Neuronal stem cell (in vitro differentiated cells): Measurements from ENCODE around the gene SLC41A1.

Experiments used
- DNase-seq: peaks from one replicate; pipeline ENCODE4 v3.0.0-alpha.2; 2013; ENCODE audit warnings: low spot score
- H2AFZ ChIP-seq: one replicate; pipeline ENCODE4 v1.6.1; 2013; ENCODE audit warnings: mild to moderate bottlenecking, low read length, inconsistent platforms
- H2AK5ac ChIP-seq: 2 replicates; pipeline ENCODE4 v1.6.1; 2013; ENCODE audit warnings: low read depth, mild to moderate bottlenecking, inconsistent platforms, low read length, moderate library complexity, mixed read lengths
- H2BK120ac ChIP-seq: 2 replicates; pipeline ENCODE4 v1.6.1; 2013; ENCODE audit warnings: low read depth, mild to moderate bottlenecking, inconsistent platforms, low read length, moderate library complexity, mixed read lengths
- H2BK12ac ChIP-seq: one replicate; pipeline ENCODE4 v1.6.1; 2013; ENCODE audit warnings: low read length, inconsistent platforms
- H2BK15ac ChIP-seq: 2 replicates; pipeline ENCODE4 v1.6.1; 2013; ENCODE audit warnings: mild to moderate bottlenecking, low read length, inconsistent platforms, mixed read lengths
- H2BK5ac ChIP-seq: one replicate; pipeline ENCODE4 v1.6.1; 2013; ENCODE audit warnings: inconsistent platforms, mild to moderate bottlenecking, low read length, moderate library complexity
- H3K14ac ChIP-seq: one replicate; pipeline ENCODE4 v1.6.1; 2013; ENCODE audit warnings: low read length, inconsistent platforms
- H3K18ac ChIP-seq: 2 replicates; pipeline ENCODE4 v1.6.1; 2013; ENCODE audit warnings: low read length, inconsistent platforms
- H3K23ac ChIP-seq: 2 replicates; pipeline ENCODE4 v1.6.1; 2013; ENCODE audit warnings: low read depth, mild to moderate bottlenecking, mixed read lengths, low read length, inconsistent platforms; ENCODE audit not compliant: poor library complexity
- H3K27ac ChIP-seq: replicated peaks from 3 replicates; pipeline ENCODE4 v1.5.1; 2013; ENCODE audit warnings: low read length, inconsistent platforms
- H3K27me3 ChIP-seq, 3 experiments: 2 replicates each; pipeline ENCODE4 v1.6.1; 2013; ENCODE audit warnings: low read length in 3 of 3, mild to moderate bottlenecking in 2 of 3, inconsistent platforms in 1 of 3, low read depth in 1 of 3, mixed read lengths in 1 of 3, moderate library complexity in 1 of 3; ENCODE audit not compliant: control insufficient read depth in 3 of 3, insufficient read depth in 3 of 3
- H3K36me3 ChIP-seq, 2 donors: replicated peaks in 1 of 2; 2 replicates each; pipeline ENCODE4 v1.6.1; 2013; ENCODE audit warnings: low read length in 2 of 2; ENCODE audit not compliant: control insufficient read depth in 2 of 2, insufficient read depth in 2 of 2
- H3K4ac ChIP-seq: 2 replicates; pipeline ENCODE4 v1.6.1; 2013; ENCODE audit warnings: inconsistent platforms, mild to moderate bottlenecking, low read length, moderate library complexity
- H3K4me1 ChIP-seq, 2 donors: 1 replicate in 1 of 2; 2 replicates in 1 of 2; pipeline ENCODE4 v1.6.1; 2013; ENCODE audit warnings: low read length in 2 of 2, low read depth in 1 of 2; ENCODE audit not compliant: control insufficient read depth in 2 of 2, insufficient read depth in 1 of 2
- H3K4me2 ChIP-seq: one replicate; pipeline ENCODE4 v1.6.1; 2013; ENCODE audit warnings: mild to moderate bottlenecking, low read length, inconsistent platforms; ENCODE audit not compliant: insufficient read depth, poor library complexity, severe bottlenecking
- H3K4me3 ChIP-seq, 2 donors: 2 replicates each; pipeline ENCODE4 v1.5.1; 2013; ENCODE audit warnings: low read length in 2 of 2, mild to moderate bottlenecking in 2 of 2, inconsistent platforms in 1 of 2, moderate library complexity in 1 of 2
- H3K79me1 ChIP-seq: one replicate; pipeline ENCODE4 v1.6.1; 2013; ENCODE audit warnings: low read depth, mild to moderate bottlenecking, inconsistent platforms, low read length, moderate library complexity
- H3K9ac ChIP-seq: one replicate; pipeline ENCODE4 v1.6.1; 2013; ENCODE audit warnings: mild to moderate bottlenecking, low read depth, low read length, inconsistent platforms; ENCODE audit not compliant: poor library complexity
- H3K9me3 ChIP-seq, 2 donors: replicated peaks in 1 of 2; 2 replicates each; pipeline versions ENCODE3 to v1.6.1; 2013; ENCODE audit warnings: low read length in 2 of 2, mild to moderate bottlenecking in 2 of 2, inconsistent platforms in 1 of 2, low read depth in 1 of 2, mixed read lengths in 1 of 2, moderate library complexity in 1 of 2; ENCODE audit not compliant: control insufficient read depth in 2 of 2, insufficient read depth in 1 of 2
- H4K8ac ChIP-seq: one replicate; pipeline ENCODE4 v1.6.1; 2013; ENCODE audit warnings: low read depth, mild to moderate bottlenecking, inconsistent platforms, low read length, moderate library complexity
- H4K91ac ChIP-seq: one replicate; pipeline ENCODE4 v1.6.1; 2013; ENCODE audit warnings: low read length, low read depth, mild to moderate bottlenecking, inconsistent platforms; ENCODE audit not compliant: poor library complexity
- WGBS, 2 donors: extraction: QIAGEN DNeasy Blood & Tissue Kit; methylation state at CpG; one replicate each; pipeline ENCODE4 v1.1.7; 2013; ENCODE audit warnings: missing lambda C conversion rate in 2 of 2, mixed read lengths in 1 of 2; ENCODE audit not compliant: insufficient read length in 2 of 2, insufficient replicate concordance in 1 of 2; ENCODE audit errors: extremely low coverage in 2 of 2; 5-methylcytosine and 5-hydroxymethylcytosine counted together

The SLC41A1 gene

DNA sequence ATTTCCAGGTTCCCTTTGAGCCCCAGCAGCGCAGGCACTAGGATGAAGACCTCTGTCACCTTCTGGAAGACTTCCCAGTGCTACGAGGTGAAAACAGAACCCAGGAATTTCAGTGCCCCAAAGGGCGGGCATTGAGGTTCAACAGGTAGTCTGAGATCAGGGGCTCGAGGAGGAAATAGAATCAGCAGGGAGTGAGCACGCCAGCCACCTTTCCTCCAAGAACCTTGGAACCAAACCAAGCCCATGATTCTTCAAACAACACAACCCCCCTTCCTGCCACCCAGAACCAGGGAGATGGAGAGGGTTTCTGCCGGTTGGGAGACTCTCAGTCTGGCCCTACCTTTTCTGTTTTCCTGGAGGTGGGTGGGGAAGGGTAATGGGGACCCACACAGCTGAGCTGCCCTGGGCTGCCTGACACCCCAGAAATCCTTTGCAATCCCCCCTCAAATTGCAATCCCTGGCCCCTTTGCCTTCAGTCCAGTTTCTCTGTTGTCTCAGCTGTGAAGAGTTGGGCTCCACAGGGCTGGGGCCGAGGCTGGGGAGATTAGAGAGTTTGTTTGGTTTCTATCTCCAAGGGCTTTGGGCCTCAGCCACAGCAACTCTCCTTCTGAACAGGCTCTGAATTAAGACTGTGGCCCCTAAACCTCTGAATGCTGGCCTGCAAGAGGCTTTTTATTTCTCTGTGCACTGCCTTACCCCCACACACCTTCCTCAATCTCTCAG, 11.9 kb downstream of the SLC41A1 start:
- H3K27me3 ChIP-seq = no peaks in the 10 kb centered on the region
- no peak overlapping the region for H2BK5ac ChIP-seq
- DNase-seq = no peak
- no peak overlapping the region for H2BK120ac ChIP-seq
- no peak overlapping the region for H3K14ac ChIP-seq
- H2BK12ac ChIP-seq = no peak overlapping the region
- H3K4me2 ChIP-seq = no peak overlapping the region
- no peak overlapping the region for H2AK5ac ChIP-seq
- no peak overlapping the region for H3K23ac ChIP-seq
- no peak overlapping the region for H4K91ac ChIP-seq
- no peak overlapping the region for H2BK15ac ChIP-seq
- H3K79me1 ChIP-seq = no peaks in the 10 kb centered on the region
- H3K9me3 ChIP-seq = no peaks in the 10 kb centered on the region
- no CpG with 5 or more reads among the region's 7 CpGs for WGBS, 2 donors
- H3K18ac ChIP-seq = peak overlapping the region; percentile 19
- H2AFZ ChIP-seq = no peak overlapping the region
- H3K4ac ChIP-seq = no peak overlapping the region
- no peak overlapping the region for H3K4me3 ChIP-seq
- H4K8ac ChIP-seq = no peak overlapping the region
- peaks cover 0 to 2% of the 10 kb centered on the region in 2 donors for H3K4me1 ChIP-seq
- H3K9ac ChIP-seq = no peak overlapping the region
- peaks cover 17 to 48% of the 10 kb centered on the region in 2 donors for H3K36me3 ChIP-seq
- H3K27ac ChIP-seq = no peak overlapping the region

DNA sequence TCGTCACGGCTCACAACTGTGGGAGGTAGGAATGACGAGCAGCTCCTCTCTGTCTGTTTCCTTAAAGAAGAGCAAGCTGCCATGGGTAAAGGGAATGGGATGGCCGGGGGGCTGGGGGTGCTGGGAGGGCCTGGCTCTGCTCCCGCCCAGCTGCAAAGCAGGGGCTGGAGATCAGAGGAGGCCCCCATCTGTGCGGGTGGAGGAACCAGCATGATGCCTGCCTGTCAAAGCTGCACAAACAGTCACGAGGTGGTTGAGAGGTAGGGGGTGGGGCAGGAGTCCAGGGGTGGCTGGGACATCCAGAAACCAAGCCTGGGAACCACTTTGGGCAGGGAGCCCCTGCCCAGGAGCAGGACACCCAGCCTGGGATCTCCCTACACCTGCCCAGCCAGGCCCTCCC, 12.6 kb downstream of the SLC41A1 start:
- Histone ChIP-seq H3K4me2 (no peak overlapping the region), H3K36me3 (peaks cover 22 to 54% of the 10 kb centered on the region in 2 donors), H4K91ac (no peak overlapping the region), H2BK5ac (no peak overlapping the region), H3K4ac (no peak overlapping the region), H4K8ac (no peak overlapping the region), H2BK12ac (no peak overlapping the region), H3K27ac (no peak overlapping the region), H3K23ac (no peak overlapping the region), H2AK5ac (no peak overlapping the region), H2BK120ac (no peak overlapping the region), H3K27me3 (no peaks in the 10 kb centered on the region), H3K9ac (no peak overlapping the region), H3K4me1 (peaks cover 0 to 2% of the 10 kb centered on the region in 2 donors), H3K18ac (peak overlapping the region; percentile 19), H2AFZ (no peak overlapping the region), H3K79me1 (no peaks in the 10 kb centered on the region), H3K4me3 (no peak overlapping the region), H3K14ac (no peak overlapping the region), H2BK15ac (no peak overlapping the region), H3K9me3 (no peaks in the 10 kb centered on the region)
- no peak for DNase-seq
- no CpG with 5 or more reads among the region's 7 CpGs for WGBS, 2 donors

DNA sequence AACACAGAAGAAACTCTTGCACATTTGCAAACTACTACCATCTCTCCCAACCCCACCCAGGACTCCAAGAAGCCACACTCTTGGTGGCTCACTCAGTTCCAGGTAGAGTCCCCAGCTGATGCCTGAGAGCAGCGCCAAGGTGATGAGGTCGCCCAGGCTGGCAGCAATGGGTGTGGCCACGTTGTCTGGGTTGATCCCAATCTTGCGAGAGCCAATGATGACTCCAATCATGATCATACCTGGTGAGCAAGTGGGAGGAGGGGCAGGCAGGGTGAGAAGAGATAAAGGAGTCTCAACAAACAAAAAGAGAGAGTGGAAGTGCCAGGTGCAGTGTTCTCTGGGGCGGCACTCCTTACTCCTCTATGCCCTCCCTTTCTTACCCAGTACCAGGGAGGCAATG, 14.4 kb downstream of the SLC41A1 start:
- H3K23ac ChIP-seq = no peak overlapping the region
- DNase-seq = no peak
- H3K4me1 ChIP-seq = peaks cover 0 to 2% of the 10 kb centered on the region in 2 donors
- H3K36me3 ChIP-seq = peaks cover 30 to 66% of the 10 kb centered on the region in 2 donors
- H2BK15ac ChIP-seq = no peak overlapping the region
- no peak overlapping the region for H4K91ac ChIP-seq
- H3K9ac ChIP-seq = no peak overlapping the region
- H2AFZ ChIP-seq = no peak overlapping the region
- H3K27me3 ChIP-seq = no peaks in the 10 kb centered on the region
- no peak overlapping the region for H3K18ac ChIP-seq
- no peaks in the 10 kb centered on the region for H3K79me1 ChIP-seq
- no peak overlapping the region for H3K14ac ChIP-seq
- no peak overlapping the region for H3K4ac ChIP-seq
- no peak overlapping the region for H2BK12ac ChIP-seq
- no peak overlapping the region for H2BK5ac ChIP-seq
- H4K8ac ChIP-seq = no peak overlapping the region
- H3K9me3 ChIP-seq = no peaks in the 10 kb centered on the region
- H3K27ac ChIP-seq = no peak overlapping the region
- H3K4me2 ChIP-seq = no peak overlapping the region
- H2BK120ac ChIP-seq = no peak overlapping the region
- no peak overlapping the region for H2AK5ac ChIP-seq
- no CpG with 5 or more reads among the region's 5 CpGs for WGBS, 2 donors
- H3K4me3 ChIP-seq = no peak overlapping the region

DNA sequence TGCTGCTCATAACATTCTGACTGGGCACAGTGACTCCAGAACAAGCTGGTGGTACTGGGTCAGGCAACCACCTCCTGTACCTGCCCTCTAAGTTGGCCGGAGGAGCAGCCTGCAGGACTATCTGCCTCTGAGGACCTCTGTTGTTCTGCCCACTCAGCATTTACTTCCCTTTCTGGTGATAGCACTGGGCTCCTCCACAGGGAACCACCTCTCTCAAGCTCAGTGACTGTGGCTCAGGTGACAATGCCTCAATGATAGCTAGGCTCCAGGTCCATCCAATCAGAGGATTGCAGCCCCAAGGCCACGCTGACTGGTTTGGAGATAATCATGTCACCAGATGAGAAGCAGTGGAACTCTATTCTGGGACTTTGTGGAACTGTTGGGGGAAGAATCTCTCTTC, 15.8 kb downstream of the SLC41A1 start:
- Histone ChIP-seq H3K27me3 (no peaks in the 10 kb centered on the region), H2AK5ac (no peak overlapping the region), H3K36me3 (peaks cover 32 to 77% of the 10 kb centered on the region in 2 donors), H3K14ac (no peak overlapping the region), H4K8ac (no peak overlapping the region), H3K9ac (no peak overlapping the region), H3K4me1 (peaks cover 0 to 9% of the 10 kb centered on the region in 2 donors), H2AFZ (no peak overlapping the region), H3K4ac (no peak overlapping the region), H4K91ac (no peak overlapping the region), H2BK12ac (no peak overlapping the region), H2BK5ac (no peak overlapping the region), H3K9me3 (no peaks in the 10 kb centered on the region), H3K4me2 (no peak overlapping the region), H3K18ac (no peak overlapping the region), H3K27ac (no peak overlapping the region), H2BK15ac (no peak overlapping the region), H3K23ac (no peak overlapping the region), H2BK120ac (no peak overlapping the region), H3K79me1 (no peaks in the 10 kb centered on the region), H3K4me3 (no peak overlapping the region)
- DNase-seq = no peak
- WGBS, 2 donors = no CpG with 5 or more reads among the region's 2 CpGs
